Measurements from ENCODE around the gene NOS3. TPM values are rescaled to one million over a fixed set of nuclear protein-coding genes. Genes with fewer than 3 reads are reported as not detected.

Gene NOS3
- total and polyA plus RNA-seq, 4 experiments from 2014 or later = 4.0 to 14.9 (median 5.6) TPM

- Histone ChIP-seq H3K36me3 (ENCODE audit: insufficient read depth, low read length) (no peaks in the 10 kb centered on the region), H3K9me3 (ENCODE audit: control insufficient read depth in 1 of 2, low read length in 2 of 2) (no peaks in the 10 kb centered on the region), H3K27ac (ENCODE audit: low read depth, low read length) (no peak overlapping the region), H3K27me3 (ENCODE audit: insufficient read depth, low read length) (no peaks in the 10 kb centered on the region), H3K4me1 (ENCODE audit: insufficient read depth, low read length) (no peaks in the 10 kb centered on the region), H3K4me3 (ENCODE audit: low read length in 2 of 2) (no peak overlapping the region)
- Mint-ChIP-seq H3K27ac (no peak overlapping the region), H3K9me3 (no peaks in the 10 kb centered on the region), H3K36me3 (peaks cover 0 to 1% of the 10 kb centered on the region in 2 donors), H3K4me3 (no peak overlapping the region), H3K4me1 (peaks cover 0 to 11% (median 0%) of the 10 kb centered on the region in 4 donors), H3K27me3 (peaks cover 3 to 4% of the 10 kb centered on the region in 2 donors)
- no peak for DNase-seq
- CTCF ChIA-PET (ENCODE audit: partially characterized antibody) = interaction anchor here (1.9 kb wide), 1 partner anchor 14 kb away, joined by 5 read pairs; no protein-coding TSS in a partner anchor
- POLR2A ChIA-PET (ENCODE audit: partially characterized antibody) = interaction anchor here (0.6 kb wide), 1 partner anchor 265 kb away, joined by 4 read pairs; no protein-coding TSS in a partner anchor
- intact Hi-C loops (cut with micrococcal nuclease) = no loop called here
These were observed 42.0 kb upstream of the NOS3 start for GRCh38 chr7:150948791-150949251.

DNA sequence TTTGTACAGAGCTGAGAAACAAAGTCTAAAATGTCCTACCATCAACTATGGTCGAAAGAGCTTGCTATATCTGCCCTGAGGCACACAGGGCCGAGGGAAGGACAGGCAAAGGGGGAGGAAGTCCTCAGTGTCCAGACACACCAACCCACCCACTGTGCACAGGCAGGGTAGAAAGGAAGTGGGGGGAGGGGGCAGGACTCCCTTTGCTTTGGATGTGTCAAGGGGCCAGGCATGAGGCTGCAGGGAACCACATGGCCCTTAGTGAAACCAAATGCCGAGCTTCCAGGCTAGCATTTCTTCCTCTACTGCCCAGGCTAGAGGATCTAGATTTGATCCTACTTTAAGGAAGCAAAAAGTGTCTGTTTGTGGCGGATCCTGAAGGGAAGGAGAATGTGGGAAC lies 41.3 kb upstream of the NOS3 start:
- intact Hi-C loops (cut with micrococcal nuclease) = no loop called here
- peaks cover 0 to 4% (median 0%) of the 10 kb centered on the region in 4 donors for H3K4me1 Mint-ChIP-seq
- Histone ChIP-seq H3K36me3 (ENCODE audit: insufficient read depth, low read length) (no peaks in the 10 kb centered on the region), H3K27ac (ENCODE audit: low read depth, low read length) (no peak overlapping the region), H3K4me3 (ENCODE audit: low read length in 2 of 2) (no peak overlapping the region), H3K27me3 (ENCODE audit: insufficient read depth, low read length) (no peaks in the 10 kb centered on the region), H3K4me1 (ENCODE audit: insufficient read depth, low read length) (no peaks in the 10 kb centered on the region), H3K9me3 (ENCODE audit: control insufficient read depth in 1 of 2, low read length in 2 of 2) (no peaks in the 10 kb centered on the region)
- peaks cover 0 to 1% of the 10 kb centered on the region in 2 donors for H3K36me3 Mint-ChIP-seq
- no peak overlapping the region for H3K4me3 Mint-ChIP-seq
- CTCF ChIA-PET (ENCODE audit: partially characterized antibody) = interaction anchor here (0.9 to 1.9 kb wide), 3 partner anchors 11 to 26 kb away, joined by 3 to 5 read pairs (median 4); no protein-coding TSS in a partner anchor
- H3K27me3 Mint-ChIP-seq = peaks cover 3 to 6% of the 10 kb centered on the region in 2 donors
- H3K9me3 Mint-ChIP-seq = no peaks in the 10 kb centered on the region
- no peak for DNase-seq
- POLR2A ChIA-PET (ENCODE audit: partially characterized antibody) = no interaction called here
- no peak overlapping the region for H3K27ac Mint-ChIP-seq

DNA sequence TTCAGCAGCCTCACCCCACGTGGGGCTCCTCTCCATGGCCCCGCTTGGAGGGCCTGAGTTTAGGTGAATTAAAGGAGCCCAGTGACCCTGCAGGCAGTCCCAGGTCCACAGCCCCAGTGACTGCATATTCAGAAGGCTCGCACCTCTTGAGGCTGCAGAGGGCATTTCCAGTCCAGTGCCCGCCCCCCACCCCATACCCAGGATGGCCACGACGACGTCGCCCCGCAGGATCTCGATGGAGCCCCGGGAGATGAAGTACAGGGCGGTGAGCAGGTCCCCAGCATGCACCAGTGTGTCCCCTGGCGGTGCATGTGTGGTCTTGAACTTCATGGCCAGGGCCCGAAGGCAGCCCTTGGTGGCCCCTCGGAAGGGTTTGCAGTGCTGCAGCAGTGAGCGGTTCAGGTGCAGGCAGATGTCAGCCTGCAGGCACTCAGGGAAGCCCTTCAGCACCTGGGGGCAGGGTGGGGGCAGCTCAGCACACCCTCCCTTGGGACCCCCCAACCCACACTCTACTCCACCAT lies 40.8 kb upstream of the NOS3 start:
- peaks cover 0 to 1% of the 10 kb centered on the region in 2 donors for H3K36me3 Mint-ChIP-seq
- no peak overlapping the region for H3K27ac ChIP-seq (ENCODE audit: low read depth, low read length)
- CTCF ChIA-PET (ENCODE audit: partially characterized antibody) = interaction anchor here (0.9 to 1.9 kb wide), 3 partner anchors 12 to 26 kb away, joined by 3 to 5 read pairs (median 4); no protein-coding TSS in a partner anchor

GRCh38 chr7:150950496-150951180 lies 40.2 kb upstream of the NOS3 start:
- peaks cover 0 to 1% of the 10 kb centered on the region in 2 donors for H3K36me3 Mint-ChIP-seq
- Histone ChIP-seq H3K27ac (ENCODE audit: low read depth, low read length) (no peak overlapping the region), H3K36me3 (ENCODE audit: insufficient read depth, low read length) (no peaks in the 10 kb centered on the region), H3K9me3 (ENCODE audit: control insufficient read depth in 1 of 2, low read length in 2 of 2) (no peaks in the 10 kb centered on the region), H3K4me1 (ENCODE audit: insufficient read depth, low read length) (no peaks in the 10 kb centered on the region), H3K27me3 (ENCODE audit: insufficient read depth, low read length) (no peaks in the 10 kb centered on the region), H3K4me3 (ENCODE audit: low read length in 2 of 2) (no peak overlapping the region)
- no peaks in the 10 kb centered on the region for H3K9me3 Mint-ChIP-seq
- peaks cover 0 to 4% (median 0%) of the 10 kb centered on the region in 4 donors for H3K4me1 Mint-ChIP-seq
- intact Hi-C loops (cut with micrococcal nuclease) = no loop called here
- H3K27ac Mint-ChIP-seq = no peak overlapping the region
- DNase-seq = no peak
- CTCF ChIA-PET (ENCODE audit: partially characterized antibody) = interaction anchor here (0.9 to 1.5 kb wide), 2 partner anchors 12 to 25 kb away, joined by 3 to 4 read pairs; no protein-coding TSS in a partner anchor
- H3K27me3 Mint-ChIP-seq = peaks cover 3 to 7% of the 10 kb centered on the region in 2 donors
- POLR2A ChIA-PET (ENCODE audit: partially characterized antibody) = no interaction called here
- no peak overlapping the region for H3K4me3 Mint-ChIP-seq

More for the DNA sequence above, 40.8 kb upstream of the NOS3 start:
- no peaks in the 10 kb centered on the region for H3K4me1 ChIP-seq (ENCODE audit: insufficient read depth, low read length)
- POLR2A ChIA-PET (ENCODE audit: partially characterized antibody) = no interaction called here
- H3K36me3 ChIP-seq (ENCODE audit: insufficient read depth, low read length) = no peaks in the 10 kb centered on the region
- H3K27me3 ChIP-seq (ENCODE audit: insufficient read depth, low read length) = no peaks in the 10 kb centered on the region
- Mint-ChIP-seq H3K9me3 (no peaks in the 10 kb centered on the region), H3K27me3 (peaks cover 3 to 7% of the 10 kb centered on the region in 2 donors), H3K4me1 (peaks cover 0 to 4% (median 0%) of the 10 kb centered on the region in 4 donors), H3K4me3 (no peak overlapping the region), H3K27ac (no peak overlapping the region)
- no peak overlapping the region for H3K4me3 ChIP-seq (ENCODE audit: low read length in 2 of 2)
- DNase-seq = no peak
- no peaks in the 10 kb centered on the region for H3K9me3 ChIP-seq (ENCODE audit: control insufficient read depth in 1 of 2, low read length in 2 of 2)
- intact Hi-C loops (cut with micrococcal nuclease) = no loop called here

- intact Hi-C loops (cut with micrococcal nuclease) = no loop called here
- DNase-seq = no peak
- POLR2A ChIA-PET (ENCODE audit: partially characterized antibody) = no interaction called here
- Histone ChIP-seq H3K4me1 (ENCODE audit: insufficient read depth, low read length) (no peaks in the 10 kb centered on the region), H3K36me3 (ENCODE audit: insufficient read depth, low read length) (no peaks in the 10 kb centered on the region), H3K4me3 (ENCODE audit: low read length in 2 of 2) (no peak overlapping the region), H3K9me3 (ENCODE audit: control insufficient read depth in 1 of 2, low read length in 2 of 2) (no peaks in the 10 kb centered on the region), H3K27me3 (ENCODE audit: insufficient read depth, low read length) (no peaks in the 10 kb centered on the region), H3K27ac (ENCODE audit: low read depth, low read length) (no peak overlapping the region)
- H3K9me3 Mint-ChIP-seq = no peaks in the 10 kb centered on the region
- H3K27ac Mint-ChIP-seq = no peak overlapping the region
- H3K4me1 Mint-ChIP-seq = peaks cover 0 to 8% (median 0%) of the 10 kb centered on the region in 4 donors
- H3K4me3 Mint-ChIP-seq = no peak overlapping the region
- peaks cover 0 to 1% of the 10 kb centered on the region in 2 donors for H3K36me3 Mint-ChIP-seq
- CTCF ChIA-PET (ENCODE audit: partially characterized antibody) = no interaction called here
- H3K27me3 Mint-ChIP-seq = peaks cover 5 to 11% of the 10 kb centered on the region in 2 donors
These were observed 39.7 kb upstream of the NOS3 start for GRCh38 chr7:150951181-150951520.

DNA sequence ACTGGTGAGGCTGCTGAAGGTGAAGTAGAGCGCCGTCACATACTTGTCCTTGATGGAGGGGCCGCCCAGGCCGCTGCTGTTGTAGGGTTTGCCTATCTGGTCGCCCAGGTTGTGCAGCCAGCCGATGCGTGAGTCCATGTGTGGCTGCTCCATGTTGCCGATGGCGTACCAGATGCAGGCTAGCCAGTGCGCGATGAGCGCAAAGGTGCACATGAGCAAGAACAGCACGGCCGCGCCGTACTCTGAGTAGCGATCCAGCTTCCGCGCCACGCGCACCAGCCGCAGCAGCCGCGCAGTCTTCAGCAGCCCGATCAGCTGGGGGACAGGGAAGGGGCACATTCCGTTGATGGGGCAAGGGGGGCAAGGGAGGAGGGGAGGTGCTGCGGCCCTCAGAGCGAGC lies 39.3 kb upstream of the NOS3 start:
- Histone ChIP-seq H3K4me3 (ENCODE audit: low read length in 2 of 2) (no peak overlapping the region), H3K4me1 (ENCODE audit: insufficient read depth, low read length) (no peaks in the 10 kb centered on the region), H3K27me3 (ENCODE audit: insufficient read depth, low read length) (peaks cover under 1% of the 10 kb centered on the region), H3K9me3 (ENCODE audit: control insufficient read depth in 1 of 2, low read length in 2 of 2) (no peaks in the 10 kb centered on the region), H3K36me3 (ENCODE audit: insufficient read depth, low read length) (no peaks in the 10 kb centered on the region), H3K27ac (ENCODE audit: low read depth, low read length) (no peak overlapping the region)
- Mint-ChIP-seq H3K4me1 (peaks cover 0 to 8% (median 0%) of the 10 kb centered on the region in 4 donors), H3K27me3 (peaks cover 5 to 11% of the 10 kb centered on the region in 2 donors), H3K4me3 (no peak overlapping the region), H3K36me3 (peaks cover 0 to 1% of the 10 kb centered on the region in 2 donors), H3K27ac (no peak overlapping the region), H3K9me3 (no peaks in the 10 kb centered on the region)
- intact Hi-C loops (cut with micrococcal nuclease) = no loop called here
- ChIA-PET CTCF (ENCODE audit: partially characterized antibody) (no interaction called here), POLR2A (ENCODE audit: partially characterized antibody) (no interaction called here)
- no peak for DNase-seq

- intact Hi-C loops (cut with micrococcal nuclease) = no loop called here
- Histone ChIP-seq H3K4me1 (ENCODE audit: insufficient read depth, low read length) (no peaks in the 10 kb centered on the region), H3K9me3 (ENCODE audit: control insufficient read depth in 1 of 2, low read length in 2 of 2) (no peaks in the 10 kb centered on the region), H3K36me3 (ENCODE audit: insufficient read depth, low read length) (no peaks in the 10 kb centered on the region), H3K27ac (ENCODE audit: low read depth, low read length) (no peak overlapping the region), H3K4me3 (ENCODE audit: low read length in 2 of 2) (no peak overlapping the region), H3K27me3 (ENCODE audit: insufficient read depth, low read length) (peaks cover 7% of the 10 kb centered on the region)
- Mint-ChIP-seq H3K4me3 (no peak overlapping the region), H3K27ac (no peak overlapping the region), H3K4me1 (peaks cover 1 to 16% (median 4%) of the 10 kb centered on the region in 4 donors), H3K36me3 (peaks cover 0 to 1% of the 10 kb centered on the region in 2 donors), H3K27me3 (peaks cover 11 to 20% of the 10 kb centered on the region in 2 donors), H3K9me3 (no peaks in the 10 kb centered on the region)
- ChIA-PET POLR2A (ENCODE audit: partially characterized antibody) (no interaction called here), CTCF (ENCODE audit: partially characterized antibody) (interaction anchor here (1.5 to 2.6 kb wide), 2 partner anchors 10 to 159 kb away, joined by 3 to 10 read pairs; no protein-coding TSS in a partner anchor)
- no peak for DNase-seq
These were observed 38.3 kb upstream of the NOS3 start for GRCh38 chr7:150952331-150953050.

Measured in CD4-positive, alpha-beta memory T cell (primary cell).